H1 (cell line): ENCODE data around the gene ADGRL2.

Source experiments
- CEBPB ChIP-seq: IDR thresholded peaks from 2 replicates; pipeline ENCODE4 v1.6.1; 2012; ENCODE audit warnings: low read depth, low read length
- CREB1 ChIP-seq: IDR thresholded peaks from 2 replicates; pipeline ENCODE4 v1.6.1; 2012; ENCODE audit warnings: inconsistent platforms
- CTCF ChIP-seq, 3 experiments: IDR thresholded peaks; 1 replicate in 2 of 3; 2 replicates in 1 of 3; pipeline versions ENCODE4 v1.5.1 to v1.6.1; 2011; ENCODE audit warnings: low read length in 3 of 3, mild to moderate bottlenecking in 3 of 3, inconsistent platforms in 2 of 3, low read depth in 1 of 3, moderate library complexity in 1 of 3; ENCODE audit not compliant: insufficient read depth in 1 of 3; ENCODE audit errors: control extremely low read depth in 1 of 3
- EZH2 ChIP-seq: fragments of 200-600 bp; sonication (generic); IDR thresholded peaks from 2 replicates; pipeline ENCODE4 v1.7.1; 2012; ENCODE audit warnings: low read depth, mild to moderate bottlenecking, moderate library complexity, low read length, inconsistent platforms; ENCODE audit not compliant: severe bottlenecking
- HDAC2 ChIP-seq, 2 experiments: fragments of 300-600 bp in 1 of 2; sonication (generic) in 1 of 2; IDR thresholded peaks; 2 replicates each; pipeline ENCODE4 v1.6.1; 2011 to 2012; ENCODE audit warnings: low read depth in 2 of 2, low read length in 2 of 2, mild to moderate bottlenecking in 2 of 2, moderate library complexity in 2 of 2, borderline replicate concordance in 1 of 2, inconsistent platforms in 1 of 2
- JUN ChIP-seq: IDR thresholded peaks from 2 replicates; pipeline ENCODE4 v1.6.1; 2011; ENCODE audit warnings: low read depth, mild to moderate bottlenecking, improper control_type of control experiment, low read length
- MAFK ChIP-seq: IDR thresholded peaks from 2 replicates; pipeline ENCODE4 v1.6.1; 2012; ENCODE audit warnings: low read depth, mild to moderate bottlenecking, improper control_type of control experiment, low read length
- RAD21 ChIP-seq, 2 experiments: IDR thresholded peaks in 1 of 2; conservative IDR thresholded peaks in 1 of 2; 2 replicates each; pipeline ENCODE4 v1.6.1; 2011; ENCODE audit warnings: low read depth in 2 of 2, low read length in 2 of 2, improper control_type of control experiment in 1 of 2, inconsistent platforms in 1 of 2, mild to moderate bottlenecking in 1 of 2, moderate library complexity in 1 of 2
- SP1 ChIP-seq: IDR thresholded peaks from 2 replicates; pipeline ENCODE4 v1.6.1; 2011; ENCODE audit warnings: low read depth, low read length
- SP4 ChIP-seq: IDR thresholded peaks from 2 replicates; pipeline ENCODE4 v1.6.1; 2012; ENCODE audit warnings: low read length, inconsistent platforms
- TAF1 ChIP-seq: IDR thresholded peaks from 2 replicates; pipeline ENCODE4 v1.6.1; 2011; ENCODE audit warnings: mild to moderate bottlenecking, low read depth, low read length
- USF2 ChIP-seq: IDR thresholded peaks from 2 replicates; pipeline ENCODE4 v1.6.1; 2011; ENCODE audit warnings: low read length, improper control_type of control experiment

- TF ChIP-seq EZH2 (no peak), RAD21 (IDR thresholded peaks at IDR 0.05 in 1 of 2, conservative IDR thresholded peaks at IDR 0.05 in 1 of 2; ENCODE audit: low read depth in 2 of 2, low read length in 2 of 2) (no peak), CREB1 (no peak), SP1 (no peak), MAFK (no peak), CEBPB (no peak), USF2 (no peak), TAF1 (no peak), CTCF (IDR thresholded peaks at IDR 0.05; ENCODE audit: control extremely low read depth in 1 of 3, insufficient read depth in 1 of 3, low read depth in 1 of 3, low read length in 3 of 3) (no peak), HDAC2 (IDR thresholded peaks at IDR 0.05; ENCODE audit: borderline replicate concordance in 1 of 2, low read depth in 2 of 2, low read length in 2 of 2) (no peak), SP4 (no peak), JUN (no peak)
These were observed 230.1 kb downstream of the ADGRL2 start for GRCh38 chr1:82030830-82031229.
